22Rv1 (cell line): Measurements from ENCODE around the gene CHAT.

Experiments
- ZFX ChIP-seq: fragments of 450-650 bp; IDR thresholded peaks from 2 replicates; pipeline ENCODE4 v1.6.1; 2017; ENCODE audit warnings: antibody characterized with exemption, borderline replicate concordance
- TF ChIP-seq, protein P1 (sequence below): fragments of 450-650 bp; IDR thresholded peaks from 2 replicates; pipeline ENCODE4 v1.5.1; 2017; ENCODE audit warnings: mild to moderate bottlenecking

DNA sequence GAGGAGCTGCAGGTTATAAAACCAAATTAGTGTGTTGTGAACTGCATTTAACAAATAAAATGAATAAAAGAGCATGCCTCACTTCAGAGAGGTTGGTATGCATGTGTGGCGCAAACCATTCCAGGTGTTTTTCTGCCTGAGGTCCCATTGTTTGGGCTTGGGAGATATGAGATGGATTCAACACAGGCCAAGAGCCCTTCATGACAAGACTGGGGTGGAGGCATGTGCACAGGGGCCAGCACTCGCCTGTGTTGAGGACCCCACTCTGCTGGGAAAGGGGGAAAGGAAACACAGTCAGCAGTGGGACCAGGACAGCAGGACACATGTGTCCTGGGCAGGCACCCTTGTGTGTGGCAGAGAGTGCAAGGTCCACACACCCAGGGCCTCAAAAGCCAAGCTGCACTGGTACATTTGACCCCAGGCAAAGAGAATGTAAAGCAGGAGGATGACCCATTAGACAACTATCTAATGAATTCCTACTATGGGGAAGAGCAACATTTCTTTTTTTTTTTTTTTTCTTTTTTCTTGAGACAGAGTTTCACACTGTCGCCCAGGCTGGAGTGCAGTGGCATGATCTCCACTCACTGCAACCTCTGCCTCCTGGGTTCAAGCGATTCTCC, 12.9 kb upstream of the CHAT start:
- TF ChIP-seq, protein P1, sequence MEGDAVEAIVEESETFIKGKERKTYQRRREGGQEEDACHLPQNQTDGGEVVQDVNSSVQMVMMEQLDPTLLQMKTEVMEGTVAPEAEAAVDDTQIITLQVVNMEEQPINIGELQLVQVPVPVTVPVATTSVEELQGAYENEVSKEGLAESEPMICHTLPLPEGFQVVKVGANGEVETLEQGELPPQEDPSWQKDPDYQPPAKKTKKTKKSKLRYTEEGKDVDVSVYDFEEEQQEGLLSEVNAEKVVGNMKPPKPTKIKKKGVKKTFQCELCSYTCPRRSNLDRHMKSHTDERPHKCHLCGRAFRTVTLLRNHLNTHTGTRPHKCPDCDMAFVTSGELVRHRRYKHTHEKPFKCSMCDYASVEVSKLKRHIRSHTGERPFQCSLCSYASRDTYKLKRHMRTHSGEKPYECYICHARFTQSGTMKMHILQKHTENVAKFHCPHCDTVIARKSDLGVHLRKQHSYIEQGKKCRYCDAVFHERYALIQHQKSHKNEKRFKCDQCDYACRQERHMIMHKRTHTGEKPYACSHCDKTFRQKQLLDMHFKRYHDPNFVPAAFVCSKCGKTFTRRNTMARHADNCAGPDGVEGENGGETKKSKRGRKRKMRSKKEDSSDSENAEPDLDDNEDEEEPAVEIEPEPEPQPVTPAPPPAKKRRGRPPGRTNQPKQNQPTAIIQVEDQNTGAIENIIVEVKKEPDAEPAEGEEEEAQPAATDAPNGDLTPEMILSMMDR: no peak
- TF ChIP-seq ZFX: no peak
